Gastrocnemius medialis (tissue), 4 donors: ENCODE results near the gene SMARCAL1.

ENCODE experiments used
- POLR2A ChIP-seq, 2 donors: fragments of 450-650 bp; IDR thresholded peaks; one replicate each; pipeline ENCODE4 v1.6.1; 2017; ENCODE audit warnings: antibody characterized with exemption in 2 of 2, mild to moderate bottlenecking in 2 of 2, moderate library complexity in 2 of 2
- TF ChIP-seq, protein P1 (sequence below), 5 experiments: fragments of 450-650 bp in 3 of 5; fragments of 200-600 bp in 2 of 5; sonication (generic) in 2 of 5; IDR thresholded peaks in 4 of 5; conservative IDR thresholded peaks in 1 of 5; 1 replicate in 4 of 5; 2 replicates in 1 of 5; pipeline ENCODE4 v1.5.1; 2016 to 2019; ENCODE audit warnings: antibody characterized with exemption in 5 of 5, mild to moderate bottlenecking in 3 of 5, moderate library complexity in 3 of 5

- TF ChIP-seq, protein P1, sequence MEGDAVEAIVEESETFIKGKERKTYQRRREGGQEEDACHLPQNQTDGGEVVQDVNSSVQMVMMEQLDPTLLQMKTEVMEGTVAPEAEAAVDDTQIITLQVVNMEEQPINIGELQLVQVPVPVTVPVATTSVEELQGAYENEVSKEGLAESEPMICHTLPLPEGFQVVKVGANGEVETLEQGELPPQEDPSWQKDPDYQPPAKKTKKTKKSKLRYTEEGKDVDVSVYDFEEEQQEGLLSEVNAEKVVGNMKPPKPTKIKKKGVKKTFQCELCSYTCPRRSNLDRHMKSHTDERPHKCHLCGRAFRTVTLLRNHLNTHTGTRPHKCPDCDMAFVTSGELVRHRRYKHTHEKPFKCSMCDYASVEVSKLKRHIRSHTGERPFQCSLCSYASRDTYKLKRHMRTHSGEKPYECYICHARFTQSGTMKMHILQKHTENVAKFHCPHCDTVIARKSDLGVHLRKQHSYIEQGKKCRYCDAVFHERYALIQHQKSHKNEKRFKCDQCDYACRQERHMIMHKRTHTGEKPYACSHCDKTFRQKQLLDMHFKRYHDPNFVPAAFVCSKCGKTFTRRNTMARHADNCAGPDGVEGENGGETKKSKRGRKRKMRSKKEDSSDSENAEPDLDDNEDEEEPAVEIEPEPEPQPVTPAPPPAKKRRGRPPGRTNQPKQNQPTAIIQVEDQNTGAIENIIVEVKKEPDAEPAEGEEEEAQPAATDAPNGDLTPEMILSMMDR (IDR thresholded peaks at IDR 0.05 in 4 of 5, conservative IDR thresholded peaks at IDR 0.05 in 1 of 5), result no peak
- TF ChIP-seq POLR2A (IDR thresholded peaks at IDR 0.05), result no peak
These were observed 39.5 kb upstream of the SMARCAL1 start for GRCh38 chr2:216372761-216373291.
